ENCODE data around the gene CD300LB. TPM values are rescaled to one million over a fixed set of nuclear protein-coding genes. Genes with fewer than 3 reads are reported as not detected.

Gene CD300LB
- total and polyA plus RNA-seq, 12 donors, result 0.14 to 1.7 (median 0.25) TPM; not detected in 5

DNA sequence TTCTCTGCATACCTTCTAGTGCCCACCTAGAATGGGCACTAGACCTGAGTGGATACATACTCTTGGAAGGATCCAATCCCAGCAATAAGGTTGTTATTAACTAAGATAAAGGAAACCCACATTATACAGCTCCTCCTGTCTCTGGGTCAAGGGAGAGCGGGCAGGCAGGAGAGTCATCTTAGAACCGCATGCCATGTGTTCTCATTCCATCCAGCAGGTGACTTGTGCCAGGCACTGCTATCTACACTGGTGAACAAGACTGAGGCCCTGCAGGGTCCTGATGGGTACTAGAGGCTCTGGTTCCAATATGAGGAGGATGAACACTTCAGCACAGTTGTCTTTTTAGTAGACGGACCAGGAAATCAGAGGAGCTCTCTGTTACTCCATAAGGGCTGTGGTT is 41.9 kb upstream of the CD300LB start:
- ATAC-seq (no peak), DNase-seq (no peak)
- intact Hi-C loops (cut with DNase I), result no loop called here
- Histone ChIP-seq H3K36me3 (no peaks in the 10 kb centered on the region), H3K9me3 (peaks cover 0 to 6% (median 0%) of the 10 kb centered on the region in 11 donors), H3K27me3 (peaks cover 0 to 31% (median 17%) of the 10 kb centered on the region in 7 donors), H3K27ac (no peak overlapping the region), H3K4me1 (peaks cover 0 to 25% (median 0%) of the 10 kb centered on the region in 9 donors), H3K4me3 (no peak overlapping the region)
- 82 to 85% methylated on average over 3 of the region's 3 CpGs for WGBS, 2 donors
- no peak for TF ChIP-seq CTCF (IDR thresholded peaks at IDR 0.05)

- Histone ChIP-seq H3K27ac (no peak overlapping the region), H3K4me1 (peaks cover 0 to 39% (median 0%) of the 10 kb centered on the region in 9 donors), H3K27me3 (peaks cover 0 to 33% (median 17%) of the 10 kb centered on the region in 7 donors), H3K4me3 (no peak overlapping the region), H3K36me3 (no peaks in the 10 kb centered on the region), H3K9me3 (peaks cover 0 to 6% (median 0%) of the 10 kb centered on the region in 11 donors)
- 69 to 79% methylated on average over 4 of the region's 4 CpGs for WGBS, 2 donors
- intact Hi-C loops (cut with DNase I), result no loop called here
- DNase-seq (no peak), ATAC-seq (no peak)
- TF ChIP-seq CTCF (IDR thresholded peaks at IDR 0.05), result no peak
Observed at GRCh38 chr17:74571621-74572270, 40.5 kb upstream of the CD300LB start.

- peaks cover 0 to 44% (median 0%) of the 10 kb centered on the region in 9 donors for H3K4me1 ChIP-seq
- ATAC-seq (peak; percentile 53 to 76 (median 60)), DNase-seq (no peak)
- TF ChIP-seq CTCF (IDR thresholded peaks at IDR 0.05), result no peak
- H3K27me3 ChIP-seq, result peaks cover 0 to 33% (median 14%) of the 10 kb centered on the region in 7 donors
- intact Hi-C loops (cut with DNase I), result loop anchor here in 2 of 10 donors (5.0 to 10.0 kb wide), 2 partner anchors 165 to 168 kb away; partner anchors contain the start of gene RAB37 (in 2 of the 2)
- peak overlapping the region in 1 of 10 donors; percentile 77 for H3K27ac ChIP-seq
- no peaks in the 10 kb centered on the region for H3K36me3 ChIP-seq
- H3K4me3 ChIP-seq, result no peak overlapping the region
- WGBS, 2 donors, result 70 to 76% methylated on average over 31 to 32 of the region's 32 CpGs
- H3K9me3 ChIP-seq, result peaks cover 0 to 6% (median 0%) of the 10 kb centered on the region in 11 donors
Observed at GRCh38 chr17:74569020-74570003, 38.0 kb upstream of the CD300LB start.
